Activated T-helper 1 cell treated with Interleukin-2 at 50 U/mL for 16 hours (primary cell): ENCODE data around the gene CBX7.

Experiments used
- DNase-seq: peaks from one replicate; pipeline ENCODE4 v3.0.0-alpha.2; 2020; ENCODE audit warnings: low read depth

The CBX7 gene

DNA sequence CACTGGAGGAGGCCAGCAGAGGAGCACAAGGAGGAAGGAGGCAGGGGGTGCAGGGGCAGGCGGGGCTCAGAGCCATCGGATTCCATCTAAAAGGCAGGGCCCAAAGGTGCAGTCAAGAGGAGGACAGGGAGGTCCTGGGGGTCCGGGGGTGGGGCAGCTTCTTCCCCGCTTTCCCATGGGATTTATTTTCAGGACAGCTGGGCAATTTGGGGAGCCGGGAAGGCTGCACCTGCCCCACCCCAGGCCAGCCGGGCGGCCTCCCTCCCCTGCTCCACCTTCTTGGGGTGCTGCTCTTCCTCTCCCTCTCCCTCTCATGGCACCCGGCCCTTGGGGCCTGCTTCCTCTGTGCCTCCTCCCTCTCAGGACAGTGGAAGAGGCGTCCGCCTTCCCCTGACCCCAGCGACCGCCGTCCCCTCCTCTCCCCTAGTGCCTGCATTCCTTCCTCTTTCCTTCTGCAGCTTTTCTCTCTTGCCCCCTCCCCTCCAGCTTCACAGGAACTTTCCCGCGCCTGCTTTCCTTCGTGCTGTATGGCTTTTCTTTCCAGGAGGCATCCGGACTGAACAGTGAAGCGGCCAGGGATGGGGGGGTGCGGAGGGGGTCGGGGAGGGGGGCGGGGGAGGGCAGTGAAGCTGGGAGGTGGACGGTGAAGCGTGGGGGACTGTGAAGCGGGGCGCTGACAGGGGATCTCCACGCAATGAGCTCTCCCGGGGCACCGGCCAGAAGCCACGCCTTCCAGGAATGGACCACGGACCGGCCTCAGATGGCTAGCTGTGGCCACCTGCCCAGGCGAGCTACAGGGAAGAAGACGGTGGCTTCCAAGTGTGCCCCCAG is 28.5 kb downstream of the CBX7 start:
- DNase-seq: no peak

DNA sequence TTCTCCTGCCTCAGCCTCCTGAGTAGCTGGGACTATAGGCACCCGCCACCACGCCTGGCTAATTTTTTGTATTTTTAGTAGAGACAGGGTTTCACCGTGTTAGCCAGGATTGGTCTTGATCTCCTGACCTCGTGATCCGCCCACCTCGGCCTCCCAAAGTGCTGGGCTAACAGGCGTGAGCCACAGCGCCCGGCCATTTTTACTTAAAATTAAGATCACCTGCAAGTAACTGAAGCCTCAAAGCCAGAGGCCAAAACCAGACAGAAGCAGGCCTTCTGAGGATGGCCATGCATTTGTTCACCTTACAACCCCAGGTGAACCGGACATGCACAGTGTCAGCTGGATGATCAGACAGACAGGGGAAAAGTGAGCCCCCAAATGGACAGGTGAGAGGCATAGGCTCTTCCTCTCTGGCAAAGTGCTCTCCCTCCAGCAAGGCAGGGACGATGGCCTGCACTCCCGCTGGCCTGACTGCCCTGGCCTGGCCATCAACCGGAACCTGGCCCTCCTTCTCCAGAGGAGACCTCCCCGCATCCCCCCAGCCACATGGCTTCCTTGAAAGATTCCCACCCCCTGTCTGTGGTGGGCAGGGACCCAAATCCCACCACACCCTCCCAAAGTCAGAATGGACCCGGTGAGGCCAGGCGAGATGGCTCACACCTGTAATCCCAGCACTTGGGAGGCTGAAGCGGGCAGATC is 29.6 kb downstream of the CBX7 start:
- no peak for DNase-seq

DNA sequence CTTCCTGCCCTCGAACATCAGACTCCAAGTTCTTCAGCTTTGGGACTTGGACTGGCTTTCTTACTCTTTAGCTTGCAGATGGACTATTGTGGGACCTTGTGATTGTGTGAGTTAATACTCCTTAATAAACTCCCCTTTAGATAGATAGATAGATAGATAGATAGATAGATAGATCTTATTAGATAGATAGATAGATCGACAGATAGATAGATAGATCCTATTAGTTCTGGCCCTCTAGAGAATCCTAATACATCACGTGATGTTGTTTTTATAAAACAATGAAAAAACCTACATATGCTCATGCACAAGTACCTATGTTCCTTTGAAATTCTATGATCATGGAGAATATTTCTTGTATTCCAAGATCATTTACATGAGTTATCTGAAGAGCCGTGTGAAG is 31.5 kb downstream of the CBX7 start:
- no peak for DNase-seq

DNA sequence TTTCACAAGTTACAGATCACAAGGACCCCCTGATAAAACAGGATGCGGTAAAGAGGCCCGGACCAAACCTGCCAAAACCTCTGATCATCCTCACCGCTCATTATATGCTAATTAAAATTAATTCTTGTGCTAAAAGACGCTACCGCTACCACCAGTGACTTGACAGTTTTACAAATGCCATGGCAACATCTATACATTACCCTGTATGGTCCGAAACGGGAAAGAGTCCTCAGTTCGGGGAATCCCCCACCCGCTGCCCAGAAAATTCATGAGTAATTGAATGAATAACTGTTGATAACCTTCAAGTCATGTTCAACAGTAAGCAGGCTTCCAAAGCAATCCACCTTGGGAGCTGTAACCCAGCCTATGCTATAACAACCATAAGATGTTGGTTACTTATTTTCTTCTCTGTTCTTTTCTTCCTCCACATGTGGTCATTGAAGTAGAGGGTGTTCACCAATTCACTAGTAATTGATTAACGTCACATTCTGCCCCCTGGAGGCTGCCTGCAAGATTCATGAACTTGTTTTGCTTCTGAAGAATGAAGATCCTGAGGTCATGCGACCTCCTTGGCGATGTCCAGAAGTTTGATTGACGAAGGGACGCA is 34.8 kb downstream of the CBX7 start:
- DNase-seq: peak; percentile 44

DNA sequence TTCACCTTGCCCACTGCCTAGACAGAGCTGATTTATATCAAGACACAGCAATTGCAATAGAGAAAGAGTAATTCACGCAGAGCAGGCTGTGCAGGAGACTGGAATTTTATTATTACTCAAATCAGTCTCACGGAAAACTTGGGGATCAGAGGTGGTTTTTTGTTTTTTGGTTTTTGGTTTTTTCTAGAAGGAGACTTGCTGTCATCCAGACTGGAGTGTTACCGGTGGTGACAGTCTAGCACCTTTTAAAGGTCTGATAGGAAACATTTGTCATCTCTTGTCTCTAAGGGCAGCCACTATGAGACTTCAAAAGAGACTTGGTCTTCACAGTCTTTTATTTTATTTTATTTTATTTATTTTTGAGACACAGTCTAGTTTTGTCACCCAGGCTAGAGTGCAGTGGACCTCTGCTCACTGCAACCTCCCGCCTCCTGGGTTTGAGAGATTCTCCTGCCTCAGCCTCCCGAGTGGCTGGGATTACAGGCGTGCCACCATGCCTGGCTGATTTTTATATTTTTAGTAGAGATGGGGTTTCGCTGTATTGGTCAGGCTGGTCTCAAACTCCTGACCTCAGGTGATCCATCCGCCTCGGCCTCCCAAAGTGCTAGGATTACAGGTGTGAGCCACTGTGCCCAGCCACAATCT is 36.4 kb downstream of the CBX7 start:
- no peak for DNase-seq

DNA sequence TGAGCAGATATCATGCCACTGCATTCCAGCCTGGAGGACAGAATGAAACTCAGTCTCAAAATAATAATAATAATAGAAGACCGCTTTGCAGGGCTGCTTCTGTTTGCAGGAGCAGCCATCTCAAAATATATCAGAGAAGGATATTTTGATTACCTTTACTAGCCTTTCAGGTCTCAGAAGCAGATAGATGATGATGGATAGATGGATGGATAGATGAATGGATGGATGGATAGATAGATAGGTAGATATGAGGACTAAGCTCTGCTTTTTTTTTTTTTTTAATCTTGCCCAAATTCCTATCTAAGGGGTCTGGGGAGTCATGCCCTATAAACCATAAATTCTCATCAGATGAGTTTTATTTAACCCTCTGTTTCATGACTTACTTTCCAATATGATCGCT is 36.9 kb downstream of the CBX7 start:
- DNase-seq: no peak

DNA sequence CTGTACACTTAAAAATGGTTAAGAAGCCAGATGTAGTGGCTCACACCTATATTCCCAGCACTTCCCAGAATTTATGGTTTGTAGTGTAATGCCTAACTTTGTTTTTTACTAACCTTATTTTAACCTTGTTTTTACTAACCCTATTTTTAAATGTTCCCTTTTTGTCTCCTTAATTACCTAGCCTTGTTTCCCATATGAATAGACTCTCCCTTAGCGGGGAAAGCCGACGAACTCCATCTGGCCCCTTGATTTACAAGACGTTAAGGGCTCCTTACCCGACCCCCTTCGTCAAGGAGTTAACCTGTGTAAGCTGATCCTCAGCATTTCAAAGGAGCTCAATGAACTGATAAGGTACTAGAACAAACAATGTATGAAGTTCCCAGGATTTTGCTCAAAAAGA is 38.4 kb downstream of the CBX7 start:
- no peak for DNase-seq

DNA sequence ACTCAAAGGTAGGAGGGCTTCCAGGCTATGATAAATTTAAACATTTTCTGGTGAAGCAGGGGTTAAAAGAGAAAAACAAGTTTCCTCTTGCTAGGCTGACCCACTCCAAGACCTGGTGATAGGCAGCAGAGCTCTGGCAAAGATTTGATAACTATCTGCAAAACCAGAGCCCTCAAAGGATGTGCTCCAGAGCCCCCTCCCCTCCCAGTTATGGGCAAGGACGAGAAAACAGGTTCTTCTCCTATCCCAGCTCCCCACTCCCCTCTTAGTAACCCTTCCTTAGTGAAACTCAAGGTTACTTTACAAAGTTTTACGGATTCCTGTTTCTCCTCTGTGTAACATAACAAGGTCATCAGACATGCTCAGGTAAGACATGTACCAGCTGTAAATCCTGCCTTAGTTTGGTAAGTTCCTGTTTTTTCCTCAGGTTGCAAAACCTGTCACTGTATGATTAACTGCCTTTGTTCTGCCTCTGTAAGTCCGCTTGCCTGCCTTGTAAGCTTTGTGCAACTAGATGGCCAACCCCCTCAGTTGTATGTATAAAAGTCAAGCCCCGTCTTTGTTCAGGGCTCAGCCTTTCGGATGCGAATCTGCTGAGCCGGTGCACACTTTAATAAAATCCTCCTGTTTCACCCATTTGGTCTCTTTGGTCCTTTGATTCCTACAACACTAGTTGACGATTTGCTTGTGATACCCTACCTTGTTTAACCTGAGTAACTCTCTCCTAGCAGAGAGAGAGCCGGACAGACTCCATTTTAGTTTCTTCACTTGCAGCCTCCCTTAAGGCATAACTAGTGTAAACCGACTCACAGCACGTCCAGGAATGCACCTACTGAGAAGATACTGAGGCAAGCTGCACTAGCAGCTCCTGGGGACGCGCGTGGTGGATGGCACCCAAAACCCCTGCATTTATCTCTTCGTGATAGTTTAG is 41.6 kb downstream of the CBX7 start:
- DNase-seq: no peak

DNA sequence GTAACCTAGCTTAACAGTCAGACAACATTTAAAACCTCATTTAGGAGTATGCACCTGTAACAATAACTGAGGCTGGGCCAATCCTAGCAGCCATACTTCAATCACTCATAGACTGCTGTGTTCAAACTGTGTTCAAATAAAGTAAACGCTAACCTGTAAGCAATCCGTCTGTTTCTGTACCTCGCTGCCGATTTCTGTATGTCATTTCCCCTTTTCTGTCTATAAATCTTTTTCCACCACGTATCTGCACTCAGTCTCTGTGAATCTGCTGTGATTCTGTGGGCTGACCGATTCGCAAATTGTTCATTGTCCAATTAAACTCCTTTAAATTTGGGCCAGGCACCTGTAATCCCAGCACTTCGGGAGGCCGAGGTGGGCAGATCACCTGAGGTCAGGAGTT is 43.1 kb downstream of the CBX7 start:
- DNase-seq: no peak

DNA sequence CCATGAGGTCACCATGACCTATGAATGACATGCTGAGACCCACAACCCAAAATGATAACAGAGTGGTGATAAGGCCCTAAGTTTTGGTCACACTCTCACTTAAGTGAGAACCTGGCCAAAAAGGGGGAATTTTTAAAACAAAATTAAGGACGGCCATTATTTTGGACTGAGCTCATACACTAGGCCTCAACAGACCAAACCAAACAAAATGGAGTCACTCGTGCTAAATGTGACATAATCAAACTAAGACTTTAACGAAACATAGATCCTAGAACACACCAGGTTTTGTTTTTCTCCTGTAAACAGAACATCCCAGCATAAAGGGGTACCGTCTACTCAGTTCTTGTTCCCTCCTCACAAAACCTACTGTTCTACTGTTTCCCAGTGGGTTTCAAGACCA is 44.0 kb downstream of the CBX7 start:
- no peak for DNase-seq

DNA sequence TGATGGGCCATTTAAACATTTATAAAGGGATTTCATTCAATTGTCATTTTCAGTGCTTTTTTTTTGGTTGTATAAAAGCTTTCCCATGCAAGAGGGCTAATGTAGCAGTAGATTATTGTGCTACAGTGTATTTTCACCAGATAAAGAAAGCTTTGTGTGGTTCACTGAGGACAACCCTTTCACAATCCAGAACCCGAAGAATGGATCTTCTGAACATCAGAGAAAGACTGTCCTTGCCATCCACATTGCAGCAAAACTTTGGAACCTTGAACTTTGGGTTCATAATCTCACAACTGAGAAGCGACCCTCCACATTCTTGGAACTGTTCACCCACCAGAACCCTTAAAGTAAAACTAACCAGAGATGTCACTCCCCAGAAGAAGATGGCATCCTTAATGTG is 46.2 kb downstream of the CBX7 start:
- no peak for DNase-seq

DNA sequence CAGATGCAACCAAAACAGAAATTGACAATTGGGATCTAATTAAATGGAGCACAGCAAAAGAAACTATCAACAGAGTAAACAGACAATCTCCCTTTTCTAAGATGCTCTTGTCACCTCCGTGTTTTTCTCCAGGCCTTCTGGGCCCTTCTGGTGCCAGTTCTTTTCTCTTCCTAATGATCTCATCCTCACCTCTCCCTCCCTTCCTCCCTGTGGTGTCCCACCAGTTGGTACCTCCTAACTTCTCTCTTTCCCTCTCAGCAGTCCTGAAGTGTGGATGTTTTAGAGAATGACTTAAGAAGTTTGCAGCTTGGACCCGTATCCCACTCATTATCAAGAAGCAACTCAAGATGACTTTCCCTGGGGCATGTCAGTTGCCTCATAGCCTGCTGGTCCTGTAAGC is 49.0 kb downstream of the CBX7 start:
- DNase-seq: no peak

DNA sequence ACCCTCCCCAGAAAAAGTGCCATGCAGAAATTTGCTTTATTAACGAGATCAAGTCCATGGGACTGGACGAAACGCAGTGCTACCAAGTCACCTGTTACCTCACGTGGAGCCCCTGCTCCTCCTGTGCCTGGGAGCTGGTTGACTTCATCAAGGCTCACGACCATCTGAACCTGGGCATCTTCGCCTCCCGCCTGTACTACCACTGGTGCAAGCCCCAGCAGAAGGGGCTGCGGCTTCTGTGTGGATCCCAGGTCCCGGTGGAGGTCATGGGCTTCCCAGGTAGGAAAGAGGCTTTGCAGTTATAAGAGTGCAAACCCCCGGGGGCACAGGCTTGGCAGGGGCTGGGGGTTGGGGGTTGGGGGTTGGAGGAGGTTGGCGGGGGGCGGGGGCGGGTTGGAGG is 51.3 kb downstream of the CBX7 start:
- no peak for DNase-seq

DNA sequence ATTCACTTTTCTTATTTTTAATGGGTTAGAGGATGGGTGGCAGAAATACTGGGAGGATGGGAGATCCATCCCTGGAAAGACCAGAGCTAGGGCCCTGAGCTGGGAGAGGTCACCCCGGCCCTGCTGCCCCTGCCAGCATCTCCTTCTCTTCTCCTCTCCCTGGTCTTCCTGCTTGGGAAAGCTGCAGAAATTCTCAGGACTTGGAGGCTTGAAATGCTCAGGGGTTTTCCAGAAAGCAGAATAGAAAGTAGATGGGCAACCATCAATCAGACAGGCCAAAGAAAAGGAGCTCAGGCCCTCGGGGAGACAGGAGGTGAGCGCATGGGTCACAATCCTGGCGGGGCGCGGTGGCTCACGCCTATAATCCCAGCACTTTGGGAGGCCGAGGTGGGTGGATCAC is 53.9 kb downstream of the CBX7 start:
- DNase-seq: no peak

DNA sequence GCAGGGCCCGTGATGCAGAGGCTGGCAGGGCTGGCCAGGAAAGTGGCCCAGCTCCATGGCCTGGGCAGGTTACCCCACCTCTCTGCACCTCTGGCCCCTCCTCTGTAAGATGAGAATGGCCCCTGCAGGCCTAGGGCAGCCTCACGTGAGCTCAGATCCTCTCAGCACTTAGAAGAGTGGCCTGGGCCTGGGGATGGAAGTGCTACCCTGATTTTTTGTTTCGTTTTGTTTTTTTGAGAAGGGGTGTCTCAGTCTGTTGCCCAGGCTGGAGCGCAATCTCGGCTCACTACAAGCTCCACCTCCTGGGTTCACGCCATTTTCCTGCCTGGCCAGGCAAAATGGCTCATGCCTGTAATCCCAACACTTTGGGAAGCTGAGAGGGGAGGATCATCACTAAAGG is 54.5 kb downstream of the CBX7 start:
- DNase-seq: no peak

DNA sequence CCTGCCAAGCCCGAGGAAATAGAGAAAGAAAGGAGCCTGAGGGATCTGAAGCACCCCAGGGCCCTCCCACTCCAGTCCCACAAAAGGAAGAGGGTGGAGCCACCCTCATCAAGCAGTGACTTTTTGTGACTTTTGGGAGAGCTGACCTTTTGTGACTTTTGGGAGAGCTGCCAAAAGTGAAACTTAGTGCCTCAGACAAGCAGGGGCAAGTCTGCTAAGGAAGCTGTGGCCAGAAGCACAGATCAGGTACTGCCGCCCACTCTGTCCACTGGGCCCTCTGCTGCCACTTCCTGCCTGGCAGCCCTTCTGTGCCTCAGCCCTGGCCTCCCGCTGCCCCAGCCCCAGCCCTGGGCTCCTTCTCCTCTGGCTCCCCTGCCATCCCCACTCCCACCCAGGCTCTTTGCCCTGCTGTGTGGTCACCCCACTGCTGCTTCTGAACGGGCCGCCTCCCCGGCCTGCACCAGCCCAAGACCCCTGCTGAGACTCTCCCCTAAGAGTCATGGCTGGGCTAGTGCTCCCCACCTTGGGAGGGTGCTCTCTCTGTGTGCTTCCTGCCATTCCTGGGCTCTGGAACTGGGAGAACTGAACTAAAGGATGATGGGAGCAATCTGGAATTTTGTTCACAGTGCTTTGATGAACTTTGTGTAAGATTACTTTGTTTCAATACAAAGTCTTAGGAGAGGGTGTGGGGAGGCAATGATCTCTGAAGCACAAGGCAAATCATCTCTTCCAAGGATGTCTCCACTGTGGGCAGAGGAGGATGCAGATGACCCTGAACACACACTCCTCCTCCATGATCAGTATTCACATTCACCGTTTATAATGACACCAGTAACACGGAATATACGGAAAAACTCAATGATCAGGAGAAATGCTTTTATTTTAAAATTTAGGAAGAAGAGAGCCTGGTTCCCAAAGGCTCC is 55.1 kb downstream of the CBX7 start, which contains the start of gene APOBEC3H:
TSS of gene APOBEC3H (plus strand) at position 147 of the 923 bp plus-strand sequence. CDS start 3,035 bp downstream, outside the sequence.
- DNase-seq: no peak

DNA sequence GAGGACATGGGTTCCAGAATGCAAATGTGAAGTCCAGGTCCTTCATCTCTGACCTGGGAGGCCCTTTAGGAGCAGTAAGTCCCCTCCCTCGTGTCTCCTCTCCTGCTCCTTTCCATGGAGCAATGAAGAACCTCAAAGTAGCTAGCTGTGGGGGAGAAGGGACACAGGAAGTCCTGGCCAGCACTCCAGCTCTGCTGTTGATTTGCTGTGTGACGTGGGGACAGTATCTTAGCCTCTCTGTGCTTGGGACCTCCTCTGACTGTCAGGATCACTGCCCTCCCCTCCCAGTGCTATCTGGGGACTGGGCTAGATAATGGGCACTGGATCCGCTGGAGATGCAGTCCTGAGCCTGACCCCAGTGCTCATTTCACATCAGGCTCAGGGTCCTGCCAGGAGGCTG is 56.5 kb downstream of the CBX7 start:
- DNase-seq: no peak

DNA sequence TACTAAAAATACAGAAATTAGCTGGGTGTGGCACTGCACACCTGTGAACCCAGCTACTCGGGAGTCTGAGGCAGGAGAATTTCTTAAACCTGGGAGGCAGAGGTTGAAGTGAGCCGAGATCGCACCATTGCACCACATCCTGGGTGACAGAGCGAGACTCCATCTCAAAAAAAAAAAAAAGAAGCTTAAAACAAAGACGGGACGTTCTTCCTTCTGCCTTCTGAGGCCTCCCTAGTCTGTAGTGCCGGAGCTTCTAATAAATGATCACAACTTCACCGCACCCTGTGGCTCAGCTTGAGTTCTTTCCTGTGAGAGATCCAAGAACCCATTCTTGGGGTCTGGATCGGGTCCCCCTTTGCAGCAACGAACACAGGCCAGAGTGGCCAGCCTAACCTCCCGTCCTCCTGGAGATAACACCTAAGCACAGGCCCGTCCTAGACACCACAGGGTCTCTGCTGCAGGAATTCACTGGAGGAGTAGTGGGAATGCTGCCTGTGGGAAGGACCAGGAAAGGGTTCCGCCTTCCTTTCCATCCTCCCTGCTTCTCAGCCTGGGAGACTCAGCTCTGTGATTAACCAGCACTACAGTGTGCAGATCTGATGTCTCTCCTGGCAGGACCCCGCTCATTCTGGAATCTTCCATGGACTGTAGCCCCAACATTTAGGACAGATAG is 57.6 kb downstream of the CBX7 start:
- no peak for DNase-seq

DNA sequence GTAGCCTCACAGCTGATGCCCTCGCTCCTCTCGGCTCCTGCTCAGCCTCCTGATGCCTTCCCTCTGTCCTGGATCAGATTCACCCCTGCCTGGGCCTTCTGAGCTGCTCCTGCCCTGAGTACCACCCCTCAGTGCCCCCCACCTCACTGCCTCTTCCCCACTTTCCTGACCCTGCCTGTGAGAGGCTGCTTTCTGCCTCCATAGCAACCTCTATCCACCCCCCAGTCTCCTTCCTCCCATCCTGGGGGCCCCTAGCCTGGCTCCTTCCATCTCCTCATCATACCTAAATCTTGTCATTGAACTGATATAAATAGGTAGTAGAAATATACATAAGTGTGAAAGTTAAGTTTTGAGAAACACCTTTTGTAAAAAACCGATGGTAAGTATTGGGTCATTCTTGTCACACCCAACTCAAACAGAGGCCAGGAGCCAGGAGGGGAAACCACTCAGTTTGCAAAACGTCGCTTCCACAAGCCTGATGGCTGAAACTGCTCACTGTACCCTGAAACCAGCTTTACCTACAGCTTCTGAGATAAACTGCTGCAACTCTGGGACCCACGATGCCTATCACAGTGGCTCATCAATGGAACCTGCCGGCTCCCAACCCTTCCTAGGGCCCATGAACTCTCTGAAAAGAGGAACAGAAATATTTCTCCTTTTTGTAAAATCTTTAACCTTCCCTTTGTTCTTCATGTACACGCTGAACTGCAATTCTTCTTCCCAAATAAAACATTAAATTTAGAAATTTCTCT is 60.2 kb downstream of the CBX7 start:
- no peak for DNase-seq
